ENCODE measurements around the gene NLRP13.

Gene NLRP13

GRCh38 chr19:55898911-55899310 lies 33.2 kb downstream of the NLRP13 start:
- DNase-seq, result no peak

- DNase-seq, result no peak
These were observed 49.5 kb downstream of the NLRP13 start for GRCh38 chr19:55882626-55883025.

GRCh38 chr19:55877211-55877610 lies 54.9 kb downstream of the NLRP13 start:
- no peak for DNase-seq

- DNase-seq, result no peak
These were observed 61.4 kb downstream of the NLRP13 start for GRCh38 chr19:55870736-55871135.

GRCh38 chr19:55867101-55867500 lies 65.0 kb downstream of the NLRP13 start:
- no peak for DNase-seq

- DNase-seq, result no peak
These were observed 65.6 kb downstream of the NLRP13 start for GRCh38 chr19:55866521-55866920.

- DNase-seq, result no peak
These were observed 73.2 kb downstream of the NLRP13 start for GRCh38 chr19:55858969-55859368.

GRCh38 chr19:55858401-55858800 lies 73.7 kb downstream of the NLRP13 start:
- no peak for DNase-seq

- DNase-seq, result no peak
These were observed 74.2 kb downstream of the NLRP13 start for GRCh38 chr19:55857974-55858373.

- no peak for DNase-seq
These were observed 75.0 kb downstream of the NLRP13 start for GRCh38 chr19:55857149-55857548.

GRCh38 chr19:55855160-55855559 lies 77.0 kb downstream of the NLRP13 start:
- no peak for DNase-seq

Measured in central memory CD4-positive, alpha-beta T cell (primary cell).